Spinal cord (tissue), 10 donors: ENCODE results near the gene ZNF48. TPM values are rescaled to one million over a fixed set of nuclear protein-coding genes. Genes with fewer than 3 reads are reported as not detected.

Experiments
- DNase-seq, 6 donors: peaks; one replicate each; pipeline versions ENCODE4 v3.0.0 to v3.0.0-alpha.2; 2013 to 2015; ENCODE audit warnings: low spot score in 6 of 6, low read depth in 4 of 6
- H3K27ac ChIP-seq: one replicate; pipeline ENCODE4 v1.5.1; 2013; ENCODE audit warnings: low read depth, low read length, control low read depth
- H3K27me3 ChIP-seq: one replicate; pipeline ENCODE4 v1.6.1; 2013; ENCODE audit warnings: low read length; ENCODE audit not compliant: control insufficient read depth, insufficient read depth
- H3K36me3 ChIP-seq: one replicate; pipeline ENCODE4 v1.6.1; 2013; ENCODE audit warnings: low read length; ENCODE audit not compliant: control insufficient read depth, insufficient read depth
- H3K4me1 ChIP-seq: one replicate; pipeline ENCODE4 v1.6.1; 2013; ENCODE audit warnings: low read length; ENCODE audit not compliant: control insufficient read depth, insufficient read depth
- H3K4me3 ChIP-seq: one replicate; pipeline ENCODE4 v1.5.1; 2013; ENCODE audit warnings: low read depth, low read length, control low read depth
- H3K9me3 ChIP-seq: one replicate; pipeline ENCODE4 v1.6.1; 2013; ENCODE audit warnings: low read length; ENCODE audit not compliant: control insufficient read depth, insufficient read depth
- WGBS: methylation state at CpG from one replicate; pipeline ENCODE4 v1.1.5; 2013; ENCODE audit warnings: missing lambda C conversion rate; ENCODE audit not compliant: insufficient coverage; 5-methylcytosine and 5-hydroxymethylcytosine counted together
- polyA plus RNA-seq, 2 donors: library from polyadenylated mRNA; unstranded; fragments of 120-200 nt; gene quantifications; one replicate each; pipeline ENCODE4 v1.2.1, GENCODE V29; 2013; ENCODE audit not compliant: insufficient read length in 2 of 2
- total RNA-seq, 2 donors: library from RNA; depleted of rRNA in 1 of 2; stranded (reverse); fragments of 120-200 nt in 1 of 2; fragments of >200 nt in 1 of 2; gene quantifications; one replicate each; pipeline versions ENCODE4 v1.2.3 to v1.2.4, GENCODE V29; 2013 to 2014
- donor health status: healthy.

The ZNF48 gene
- total and polyA plus RNA-seq, 4 donors, result 9.5 to 19.2 (median 15.3) TPM

GRCh38 chr16:30401768-30402425 is 6.7 kb downstream of the ZNF48 start:
- 77% methylated on average over 2 of the region's 8 CpGs for WGBS
- DNase-seq, result no peak
- no peak overlapping the region for H3K27ac ChIP-seq
- peaks cover 21% of the 10 kb centered on the region for H3K36me3 ChIP-seq
- no peaks in the 10 kb centered on the region for H3K27me3 ChIP-seq
- H3K4me3 ChIP-seq, result no peak overlapping the region
- peaks cover 30% of the 10 kb centered on the region for H3K4me1 ChIP-seq
- H3K9me3 ChIP-seq, result no peaks in the 10 kb centered on the region

DNA sequence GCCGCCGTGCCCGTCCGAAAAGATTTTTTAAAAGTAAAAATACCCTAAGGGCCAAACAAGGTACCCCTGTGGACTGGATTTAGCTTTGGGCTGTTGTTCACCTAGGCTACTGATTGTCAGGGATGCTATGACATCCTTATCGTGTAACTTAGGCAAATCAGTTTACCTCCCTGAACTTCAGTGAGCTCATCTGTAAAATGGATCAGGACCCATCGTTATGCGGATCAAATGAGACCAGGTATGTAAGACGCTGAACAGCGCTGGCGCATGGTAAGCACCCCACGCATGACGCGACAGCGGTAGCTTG is 11.5 kb downstream of the ZNF48 start:
- Histone ChIP-seq H3K9me3 (no peaks in the 10 kb centered on the region), H3K4me3 (peak overlapping the region; percentile 84), H3K27me3 (no peaks in the 10 kb centered on the region), H3K4me1 (peaks cover 19% of the 10 kb centered on the region), H3K27ac (peak overlapping the region; percentile 91), H3K36me3 (peaks cover 9% of the 10 kb centered on the region)
- 9% methylated on average over 10 of the region's 14 CpGs for WGBS
- DNase-seq, result no peak

- Histone ChIP-seq H3K9me3 (no peaks in the 10 kb centered on the region), H3K27ac (peak within 1 kb of the TSS; percentile 91), H3K4me3 (peak within 1 kb of the TSS; percentile 84), H3K27me3 (no peaks in the 10 kb centered on the region), H3K36me3 (peaks cover 12% of the 10 kb centered on the region), H3K4me1 (peaks cover 19% of the 10 kb centered on the region)
- DNase-seq, result peak in 5 of 6 donors; percentile 81 to 97 (median 91)
- WGBS, result under 1% methylated on average over 65 of the region's 65 CpGs
Observed at GRCh38 chr16:30407102-30407803, 12.0 kb downstream of the ZNF48 start, which contains the start of gene ZNF771. ZNF771 (plus strand) TSS chr16:30407606; CDS start chr16:30408054, 448 bp downstream.

- Histone ChIP-seq H3K27ac (peak overlapping the region; percentile 91), H3K36me3 (peaks cover 16% of the 10 kb centered on the region), H3K9me3 (no peaks in the 10 kb centered on the region), H3K27me3 (no peaks in the 10 kb centered on the region), H3K4me1 (peaks cover 19% of the 10 kb centered on the region), H3K4me3 (peak overlapping the region; percentile 84)
- WGBS, result 23% methylated on average over 6 of the region's 19 CpGs
- DNase-seq, result no peak
Observed at GRCh38 chr16:30407804-30408534, 12.7 kb downstream of the ZNF48 start.

GRCh38 chr16:30409125-30410060 is 14.2 kb downstream of the ZNF48 start:
- Histone ChIP-seq H3K27ac (peak overlapping the region; percentile 1), H3K36me3 (peaks cover 21% of the 10 kb centered on the region), H3K27me3 (no peaks in the 10 kb centered on the region), H3K4me3 (no peak overlapping the region), H3K9me3 (no peaks in the 10 kb centered on the region), H3K4me1 (peaks cover 19% of the 10 kb centered on the region)
- DNase-seq, result peak in 4 of 6 donors; percentile 68 to 95 (median 87)
- WGBS, result 28% methylated on average over 8 of the region's 15 CpGs

DNA sequence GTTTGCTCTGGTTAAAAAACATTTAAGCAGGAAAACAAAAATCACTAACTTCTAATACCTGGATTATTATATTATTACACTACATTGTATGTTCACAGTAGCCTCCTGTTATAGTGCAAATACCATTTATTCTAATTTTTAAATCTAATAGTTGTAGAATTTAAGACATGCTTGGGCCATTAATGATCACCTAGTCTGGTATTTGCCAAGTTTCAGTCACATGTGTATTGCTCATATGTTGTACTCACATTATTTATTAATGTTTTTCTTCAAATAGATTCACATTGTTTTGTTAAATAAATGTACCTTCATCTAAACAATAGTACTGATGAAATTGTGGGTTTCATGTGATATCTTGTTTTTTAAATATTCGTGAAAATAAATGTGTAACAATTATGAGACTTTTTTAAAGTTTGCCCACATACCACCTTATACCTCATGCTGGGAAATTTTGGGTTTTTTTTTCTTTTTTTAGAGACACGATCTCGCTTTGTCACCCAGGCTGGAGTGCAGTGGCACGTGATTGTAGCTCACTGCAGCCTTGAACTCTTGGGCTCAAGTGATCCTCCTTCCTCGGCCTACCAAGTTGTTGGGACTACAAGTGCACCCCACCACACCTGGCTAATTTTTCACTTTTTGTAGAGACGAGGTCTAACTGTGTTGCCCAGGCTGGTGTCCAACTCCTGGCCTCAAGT is 18.0 kb downstream of the ZNF48 start:
- WGBS, result 96% methylated on average over 5 of the region's 6 CpGs
- no peak overlapping the region for H3K27ac ChIP-seq
- peaks cover 26% of the 10 kb centered on the region for H3K4me1 ChIP-seq
- no peaks in the 10 kb centered on the region for H3K9me3 ChIP-seq
- no peak overlapping the region for H3K4me3 ChIP-seq
- no peaks in the 10 kb centered on the region for H3K27me3 ChIP-seq
- DNase-seq, result no peak
- H3K36me3 ChIP-seq, result peaks cover 26% of the 10 kb centered on the region

- H3K27ac ChIP-seq, result no peak overlapping the region
- H3K4me3 ChIP-seq, result no peak overlapping the region
- peaks cover 25% of the 10 kb centered on the region for H3K4me1 ChIP-seq
- no peaks in the 10 kb centered on the region for H3K9me3 ChIP-seq
- 90% methylated on average over 3 of the region's 5 CpGs for WGBS
- DNase-seq, result no peak
- H3K36me3 ChIP-seq, result peaks cover 26% of the 10 kb centered on the region
- no peaks in the 10 kb centered on the region for H3K27me3 ChIP-seq
Observed at GRCh38 chr16:30414159-30414558, 18.9 kb downstream of the ZNF48 start.

DNA sequence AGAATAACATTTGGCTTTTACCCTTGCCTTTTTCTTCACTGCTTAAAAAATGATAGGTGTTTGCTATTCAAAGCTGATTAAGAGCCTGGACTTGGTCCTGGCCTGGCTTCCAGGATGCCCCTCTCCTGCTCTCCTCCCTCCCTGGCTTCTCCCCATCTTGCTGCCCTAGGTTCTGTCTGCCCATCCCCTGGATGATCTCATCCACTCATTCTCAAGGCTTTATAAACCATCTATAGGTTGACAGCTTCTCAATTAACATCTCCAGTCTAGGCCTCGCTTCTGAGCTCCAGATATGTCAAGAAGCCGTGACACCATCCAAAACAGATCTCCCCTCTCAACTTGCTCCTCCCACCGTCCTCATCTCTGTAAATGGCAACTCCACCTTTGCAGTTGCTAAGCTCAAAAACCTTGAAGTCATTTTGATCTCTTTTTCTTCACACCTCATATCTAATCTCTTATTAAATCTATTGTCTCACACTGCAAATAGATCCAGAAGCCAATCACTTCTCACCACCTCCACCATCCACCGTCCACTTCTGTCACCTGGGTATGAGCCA is 20.9 kb downstream of the ZNF48 start:
- peaks cover 19% of the 10 kb centered on the region for H3K4me1 ChIP-seq

More for the DNA sequence above, 20.9 kb downstream of the ZNF48 start:
- Histone ChIP-seq H3K4me3 (no peak overlapping the region), H3K9me3 (no peaks in the 10 kb centered on the region), H3K27ac (no peak overlapping the region), H3K36me3 (peaks cover 28% of the 10 kb centered on the region), H3K27me3 (no peaks in the 10 kb centered on the region)
- DNase-seq, result no peak
- WGBS, result 87% methylated on average over 4 of the region's 4 CpGs
